Spinal cord (tissue), 10 donors: ENCODE data around the gene HMCN2. TPM values are rescaled to one million over a fixed set of nuclear protein-coding genes. Genes with fewer than 3 reads are reported as not detected.
"Not testable (repeated sequence)": the region's sequence is repeated elsewhere in the genome, so short reads cannot be mapped to it uniquely, and the experiment has no call there.

Experiments used
- DNase-seq, 6 donors: peaks; one replicate each; pipeline versions ENCODE4 v3.0.0 to v3.0.0-alpha.2; 2013 to 2015; ENCODE audit warnings: low spot score in 6 of 6, low read depth in 4 of 6
- H3K27ac ChIP-seq: one replicate; pipeline ENCODE4 v1.5.1; 2013; ENCODE audit warnings: low read depth, low read length, control low read depth
- H3K27me3 ChIP-seq: one replicate; pipeline ENCODE4 v1.6.1; 2013; ENCODE audit warnings: low read length; ENCODE audit not compliant: control insufficient read depth, insufficient read depth
- H3K36me3 ChIP-seq: one replicate; pipeline ENCODE4 v1.6.1; 2013; ENCODE audit warnings: low read length; ENCODE audit not compliant: control insufficient read depth, insufficient read depth
- H3K4me1 ChIP-seq: one replicate; pipeline ENCODE4 v1.6.1; 2013; ENCODE audit warnings: low read length; ENCODE audit not compliant: control insufficient read depth, insufficient read depth
- H3K4me3 ChIP-seq: one replicate; pipeline ENCODE4 v1.5.1; 2013; ENCODE audit warnings: low read depth, low read length, control low read depth
- H3K9me3 ChIP-seq: one replicate; pipeline ENCODE4 v1.6.1; 2013; ENCODE audit warnings: low read length; ENCODE audit not compliant: control insufficient read depth, insufficient read depth
- WGBS: methylation state at CpG from one replicate; pipeline ENCODE4 v1.1.5; 2013; ENCODE audit warnings: missing lambda C conversion rate; ENCODE audit not compliant: insufficient coverage; 5-methylcytosine and 5-hydroxymethylcytosine counted together
- polyA plus RNA-seq, 2 donors: library from polyadenylated mRNA; unstranded; fragments of 120-200 nt; gene quantifications; one replicate each; pipeline ENCODE4 v1.2.1, GENCODE V29; 2013; ENCODE audit not compliant: insufficient read length in 2 of 2
- total RNA-seq, 2 donors: library from RNA; depleted of rRNA in 1 of 2; stranded (reverse); fragments of 120-200 nt in 1 of 2; fragments of >200 nt in 1 of 2; gene quantifications; one replicate each; pipeline versions ENCODE4 v1.2.3 to v1.2.4, GENCODE V29; 2013 to 2014
- donor health status: healthy.

The HMCN2 gene
- total and polyA plus RNA-seq, 4 donors = 0.88 to 5.9 (median 3.5) TPM

GRCh38 chr9:130246126-130246525 is 19.4 kb upstream of the HMCN2 start:
- peaks cover 14% of the 10 kb centered on the region for H3K4me1 ChIP-seq
- H3K4me3 ChIP-seq = no peak overlapping the region
- H3K36me3 ChIP-seq = no peaks in the 10 kb centered on the region
- no peak for DNase-seq
- H3K27me3 ChIP-seq = no peaks in the 10 kb centered on the region
- no peaks in the 10 kb centered on the region for H3K9me3 ChIP-seq
- WGBS = 97% methylated on average over 2 of the region's 3 CpGs
- H3K27ac ChIP-seq = no peak overlapping the region

- H3K27ac ChIP-seq = no peak overlapping the region
- WGBS = 80% methylated on average over 21 of the region's 23 CpGs
- H3K4me1 ChIP-seq = peaks cover 13% of the 10 kb centered on the region
- H3K9me3 ChIP-seq = no peaks in the 10 kb centered on the region
- no peaks in the 10 kb centered on the region for H3K27me3 ChIP-seq
- H3K36me3 ChIP-seq = no peaks in the 10 kb centered on the region
- DNase-seq = peak in 1 of 6 donors; percentile 60
- no peak overlapping the region for H3K4me3 ChIP-seq
Observed at GRCh38 chr9:130254747-130255630, 10.6 kb upstream of the HMCN2 start.

DNA sequence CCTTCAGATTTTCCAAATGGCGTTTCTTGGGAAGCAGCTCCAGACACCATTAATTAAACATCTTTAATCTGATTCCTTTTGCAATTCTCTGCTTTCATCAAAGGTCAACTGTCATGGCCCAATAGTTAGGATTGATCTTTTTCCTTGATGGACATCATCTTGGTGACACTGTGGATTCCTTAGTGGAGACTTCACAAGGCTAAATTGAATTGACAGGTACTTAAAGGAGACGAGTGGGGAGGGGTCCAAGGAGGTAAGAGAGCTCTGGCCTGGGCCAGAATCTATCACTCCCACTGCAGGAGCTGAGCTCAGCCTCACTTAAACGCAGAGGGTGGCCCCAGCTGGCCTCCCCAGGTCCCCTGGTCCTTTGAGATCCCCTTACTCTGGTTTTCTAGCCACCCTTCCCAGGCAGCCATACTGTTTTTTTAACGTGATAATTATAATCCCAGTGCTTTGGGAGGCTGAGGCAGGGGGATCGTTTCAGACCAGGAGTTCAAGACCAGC is 9.9 kb upstream of the HMCN2 start:
- Histone ChIP-seq H3K36me3 (no peaks in the 10 kb centered on the region), H3K4me1 (peaks cover 13% of the 10 kb centered on the region), H3K27ac (no peak overlapping the region), H3K4me3 (no peak overlapping the region), H3K9me3 (no peaks in the 10 kb centered on the region), H3K27me3 (peaks cover 2% of the 10 kb centered on the region)
- WGBS = 78% methylated on average over 3 of the region's 5 CpGs
- DNase-seq = no peak

GRCh38 chr9:130256644-130257043 is 8.9 kb upstream of the HMCN2 start:
- peaks cover 13% of the 10 kb centered on the region for H3K4me1 ChIP-seq
- WGBS = no CpG with 5 or more reads among the region's 2 CpGs
- no peak for DNase-seq

DNA sequence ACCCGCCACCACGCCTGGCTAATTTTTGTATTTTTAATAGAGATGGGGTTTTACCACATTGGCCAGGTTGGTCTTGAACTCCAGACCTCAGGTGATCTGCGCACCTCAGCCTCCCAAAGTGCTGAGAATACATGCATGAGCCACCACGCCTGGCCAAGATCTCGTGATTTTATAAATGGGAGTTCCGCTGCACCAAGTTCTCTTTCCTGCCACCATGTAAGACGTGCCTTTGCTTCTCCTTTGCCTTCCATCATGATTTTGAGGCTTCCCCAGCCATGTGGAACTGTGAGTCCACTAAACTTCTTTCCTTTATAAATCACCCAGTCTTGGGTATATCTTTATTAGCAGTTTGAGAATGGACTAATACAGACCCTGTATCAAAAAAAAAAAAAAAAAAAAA is 7.4 kb upstream of the HMCN2 start:
- H3K27ac ChIP-seq, H3K4me3 ChIP-seq, DNase-seq, H3K27me3 ChIP-seq, H3K9me3 ChIP-seq, H3K36me3 ChIP-seq: not testable (repeated sequence)
- peaks cover 13% of the 10 kb centered on the region for H3K4me1 ChIP-seq
- 93% methylated on average over 5 of the region's 7 CpGs for WGBS

More at GRCh38 chr9:130256644-130257043, 8.9 kb upstream of the HMCN2 start:
- Histone ChIP-seq H3K27ac (no peak overlapping the region), H3K4me3 (no peak overlapping the region), H3K27me3 (peaks cover 2% of the 10 kb centered on the region), H3K9me3 (no peaks in the 10 kb centered on the region), H3K36me3 (no peaks in the 10 kb centered on the region)

- Histone ChIP-seq H3K36me3 (no peaks in the 10 kb centered on the region), H3K27ac (no peak overlapping the region), H3K4me1 (peaks cover 7% of the 10 kb centered on the region), H3K4me3 (no peak overlapping the region), H3K9me3 (no peaks in the 10 kb centered on the region), H3K27me3 (peaks cover 19% of the 10 kb centered on the region)
- DNase-seq = no peak
- 45% methylated on average over 2 of the region's 4 CpGs for whole genome bisulfite sequencing
Observed at GRCh38 chr9:130259044-130259443, 6.5 kb upstream of the HMCN2 start.

- DNase-seq = no peak
- WGBS = 72% methylated on average over 13 of the region's 16 CpGs
- Histone ChIP-seq H3K27me3 (peaks cover 37% of the 10 kb centered on the region), H3K4me3 (no peak overlapping the region), H3K27ac (no peak overlapping the region), H3K36me3 (no peaks in the 10 kb centered on the region), H3K9me3 (no peaks in the 10 kb centered on the region), H3K4me1 (peaks cover 9% of the 10 kb centered on the region)
Observed at GRCh38 chr9:130260816-130261765, 4.5 kb upstream of the HMCN2 start.

- Histone ChIP-seq H3K27me3 (peaks cover 48% of the 10 kb centered on the region), H3K9me3 (no peaks in the 10 kb centered on the region), H3K4me1 (peaks cover 13% of the 10 kb centered on the region), H3K27ac (no peak overlapping the region), H3K36me3 (no peaks in the 10 kb centered on the region), H3K4me3 (no peak overlapping the region)
- 89% methylated on average over 16 of the region's 17 CpGs for WGBS
- DNase-seq = peak in 1 of 6 donors; percentile 5
Observed at GRCh38 chr9:130262061-130262745, 3.4 kb upstream of the HMCN2 start.

DNA sequence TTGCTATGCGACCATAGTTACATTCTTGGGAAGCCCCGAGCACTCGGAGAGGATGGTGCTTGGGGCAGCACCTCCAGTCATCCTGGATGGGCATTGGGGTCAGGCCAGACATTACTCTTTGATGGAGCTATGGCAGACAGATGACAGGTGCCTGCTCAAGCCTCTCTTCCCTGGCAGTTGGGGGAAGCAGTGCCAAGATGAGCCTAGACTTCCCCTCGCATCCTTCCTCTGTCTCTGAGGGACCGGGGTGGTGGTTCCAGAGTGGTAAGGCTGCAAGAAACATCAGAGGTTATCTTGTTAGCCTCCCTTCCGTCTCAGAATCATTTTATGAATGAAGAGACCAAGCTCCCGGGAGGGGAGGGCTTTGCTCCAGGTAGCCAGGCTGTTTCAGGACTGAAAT is 2.8 kb upstream of the HMCN2 start:
- Histone ChIP-seq H3K4me1 (peaks cover 13% of the 10 kb centered on the region), H3K36me3 (no peaks in the 10 kb centered on the region), H3K27me3 (peaks cover 53% of the 10 kb centered on the region), H3K27ac (no peak overlapping the region), H3K9me3 (no peaks in the 10 kb centered on the region), H3K4me3 (no peak overlapping the region)
- DNase-seq = no peak
- WGBS = 69% methylated on average over 6 of the region's 7 CpGs
